H9 (cell line): ENCODE data around the gene PDE1A. TPM values are rescaled to one million over a fixed set of nuclear protein-coding genes. Genes with fewer than 3 reads are reported as not detected.

ENCODE experiments used
- DNase-seq: peaks from one replicate; pipeline ENCODE4 v3.0.0-alpha.2; 2017
- H2AFZ ChIP-seq: one replicate; pipeline ENCODE4 v1.6.1; 2013; ENCODE audit warnings: mild to moderate bottlenecking, low read length, control low read depth, moderate library complexity
- H2AK5ac ChIP-seq: 2 replicates; pipeline ENCODE4 v1.6.1; 2013; ENCODE audit warnings: low read length, control low read depth, mixed read lengths; ENCODE audit not compliant: insufficient read length
- H2BK120ac ChIP-seq: one replicate; pipeline ENCODE4 v1.6.1; 2013; ENCODE audit warnings: low read depth, mild to moderate bottlenecking, low read length, control low read depth, inconsistent platforms; ENCODE audit not compliant: poor library complexity, severe bottlenecking
- H2BK12ac ChIP-seq: 2 replicates; pipeline ENCODE4 v1.6.1; 2013; ENCODE audit warnings: low read length, control low read depth, mixed read lengths, low read depth; ENCODE audit not compliant: insufficient read length
- H2BK15ac ChIP-seq: 2 replicates; pipeline ENCODE4 v1.6.1; 2013; ENCODE audit warnings: low read depth, low read length, control low read depth
- H2BK20ac ChIP-seq: one replicate; pipeline ENCODE4 v1.6.1; 2013; ENCODE audit warnings: low read depth, mild to moderate bottlenecking, low read length, control low read depth, inconsistent platforms; ENCODE audit not compliant: poor library complexity, severe bottlenecking
- H2BK5ac ChIP-seq: 2 replicates; pipeline ENCODE4 v1.6.1; 2013; ENCODE audit warnings: low read length, control low read depth, mixed read lengths; ENCODE audit not compliant: insufficient read length
- H3K14ac ChIP-seq: 2 replicates; pipeline ENCODE4 v1.6.1; 2013; ENCODE audit warnings: low read length, control low read depth; ENCODE audit not compliant: insufficient read depth
- H3K18ac ChIP-seq: 2 replicates; pipeline ENCODE4 v1.6.1; 2013; ENCODE audit warnings: low read depth, mild to moderate bottlenecking, mixed read lengths, low read length, control low read depth; ENCODE audit not compliant: insufficient read length
- H3K23ac ChIP-seq: 2 replicates; pipeline ENCODE4 v1.6.1; 2013; ENCODE audit warnings: low read length, control low read depth, mixed read lengths, low read depth; ENCODE audit not compliant: insufficient read length
- H3K23me2 ChIP-seq: 2 replicates; pipeline ENCODE4 v1.6.1; 2013; ENCODE audit warnings: low read depth, mild to moderate bottlenecking, mixed read lengths, low read length, control low read depth; ENCODE audit not compliant: insufficient read length, poor library complexity, severe bottlenecking
- H3K27ac ChIP-seq: 2 replicates; pipeline ENCODE4 v1.5.1; 2013; ENCODE audit warnings: low read length, control low read depth, mixed read lengths, low read depth; ENCODE audit not compliant: insufficient read length
- H3K27me3 ChIP-seq: 2 replicates; pipeline ENCODE4 v1.6.1; 2013; ENCODE audit warnings: low read length, control low read depth, inconsistent platforms; ENCODE audit not compliant: insufficient read depth
- H3K4ac ChIP-seq: 2 replicates; pipeline ENCODE4 v1.6.1; 2013; ENCODE audit warnings: low read depth, mild to moderate bottlenecking, control low read depth, inconsistent platforms, low read length, moderate library complexity
- H3K4me1 ChIP-seq: 2 replicates; pipeline ENCODE4 v1.6.1; 2013; ENCODE audit warnings: low read length, control low read depth, inconsistent platforms; ENCODE audit not compliant: insufficient read depth
- H3K4me2 ChIP-seq: 2 replicates; pipeline ENCODE4 v1.6.1; 2013; ENCODE audit warnings: low read length, control low read depth, mixed read lengths; ENCODE audit not compliant: insufficient read length, insufficient read depth
- H3K56ac ChIP-seq: 2 replicates; pipeline ENCODE4 v1.6.1; 2013; ENCODE audit warnings: low read depth, mild to moderate bottlenecking, mixed read lengths, low read length, control low read depth; ENCODE audit not compliant: insufficient read length
- H3K79me1 ChIP-seq: 2 replicates; pipeline ENCODE4 v1.6.1; 2013; ENCODE audit warnings: low read depth, mild to moderate bottlenecking, moderate library complexity, low read length, control low read depth, inconsistent platforms; ENCODE audit not compliant: insufficient read depth, poor library complexity, severe bottlenecking
- H3K79me2 ChIP-seq: 2 replicates; pipeline ENCODE4 v1.6.1; 2013; ENCODE audit warnings: low read length, control low read depth, inconsistent platforms; ENCODE audit not compliant: insufficient read depth
- H3K9ac ChIP-seq: 2 replicates; pipeline ENCODE4 v1.6.1; 2013; ENCODE audit warnings: low read length, control low read depth, mixed read lengths; ENCODE audit not compliant: insufficient read length; ENCODE audit errors: extremely low read depth
- H3K9me3 ChIP-seq: one replicate; pipeline ENCODE4 v1.6.1; 2013; ENCODE audit warnings: low read depth, low read length, inconsistent platforms; ENCODE audit not compliant: control insufficient read depth
- H3T11ph ChIP-seq: one replicate; pipeline ENCODE4 v1.6.1; 2013; ENCODE audit warnings: mild to moderate bottlenecking, low read length, control low read depth, inconsistent platforms
- H4K20me1 ChIP-seq: one replicate; pipeline ENCODE4 v1.6.1; 2013; ENCODE audit not compliant: control insufficient read depth, insufficient read length, insufficient read depth
- H4K5ac ChIP-seq: 2 replicates; pipeline ENCODE4 v1.6.1; 2013; ENCODE audit warnings: low read depth, mild to moderate bottlenecking, mixed read lengths, low read length, control low read depth; ENCODE audit not compliant: insufficient read length
- H4K8ac ChIP-seq: replicated peaks from 2 replicates; pipeline ENCODE4 v1.6.1; 2013; ENCODE audit warnings: low read length, control low read depth, mixed read lengths, low read depth; ENCODE audit not compliant: insufficient read length
- H4K91ac ChIP-seq: 2 replicates; pipeline ENCODE4 v1.6.1; 2013; ENCODE audit warnings: low read depth, mild to moderate bottlenecking, moderate library complexity, mixed read lengths, low read length, control low read depth; ENCODE audit not compliant: insufficient read length
- H3K27ac Mint-ChIP-seq, 3 experiments: 2 replicates in 2 of 3; 3 replicates in 1 of 3; pipeline ENCODE4 v1.8.0; 2020 to 2021; ENCODE audit warnings: mixed read lengths in 3 of 3, mild to moderate bottlenecking in 1 of 3, moderate library complexity in 1 of 3
- H3K27me3 Mint-ChIP-seq: 2 replicates; pipeline ENCODE4 v1.8.0; 2021; ENCODE audit warnings: low read depth, mild to moderate bottlenecking, moderate library complexity, mixed read lengths
- H3K36me3 Mint-ChIP-seq, 3 experiments: 2 replicates in 2 of 3; 3 replicates in 1 of 3; pipeline ENCODE4 v1.8.0; 2020 to 2021; ENCODE audit warnings: low read depth in 3 of 3, mixed read lengths in 3 of 3; ENCODE audit not compliant: insufficient read depth in 1 of 3
- H3K4me1 Mint-ChIP-seq, 2 experiments: 2 replicates each; pipeline ENCODE4 v1.8.0; 2020; ENCODE audit warnings: mixed read lengths in 2 of 2
- H3K4me3 Mint-ChIP-seq, 2 experiments: 2 replicates in 1 of 2; 3 replicates in 1 of 2; pipeline ENCODE4 v1.8.0; 2020 to 2021; ENCODE audit warnings: mild to moderate bottlenecking in 2 of 2, mixed read lengths in 2 of 2, moderate library complexity in 1 of 2
- H3K9me3 Mint-ChIP-seq, 2 experiments: 2 replicates in 1 of 2; 3 replicates in 1 of 2; pipeline ENCODE4 v1.8.0; 2020; ENCODE audit warnings: mild to moderate bottlenecking in 2 of 2, mixed read lengths in 2 of 2, moderate library complexity in 1 of 2
- CTCF ChIP-seq: fragments of 200-600 bp; sonication (generic); conservative IDR thresholded peaks from 3 replicates; pipeline ENCODE4 v1.8.0; 2021; ENCODE audit warnings: antibody characterized with exemption, mild to moderate bottlenecking
- WGBS: extraction: QIAGEN DNeasy Blood & Tissue Kit; methylation state at CpG from one replicate; pipeline ENCODE4 v1.1.7; 2013; ENCODE audit warnings: missing lambda C conversion rate, low lambda C conversion rate, mixed read lengths; ENCODE audit not compliant: insufficient read length; ENCODE audit errors: extremely low coverage; 5-methylcytosine and 5-hydroxymethylcytosine counted together
- total RNA-seq: library from RNA; stranded (reverse); gene quantifications from 2 replicates; pipeline ENCODE4 v1.2.1, GENCODE V29; 2021

PDE1A gene
- total RNA-seq, 1 experiment from 2014 or later, result 0.11 TPM

- H2BK120ac ChIP-seq, result no peak overlapping the region
- no peaks in the 10 kb centered on the region for H4K20me1 ChIP-seq
- no peak overlapping the region for H2BK12ac ChIP-seq
- Mint-ChIP-seq H3K4me3 (no peak overlapping the region), H3K36me3 (peaks cover 0 to 3% (median 0%) of the 10 kb centered on the region in 3 experiments; a peak in 1 of 7 replicates), H3K4me1 (peaks cover 2 to 5% of the 10 kb centered on the region in 2 experiments; a peak in 2 of 4 replicates), H3K9me3 (peaks cover 3% of the 10 kb centered on the region in 2 experiments; a peak in 3 of 5 replicates), H3K27me3 (no peaks in the 10 kb centered on the region), H3K27ac (no peak overlapping the region)
- no peak overlapping the region for H3K27ac ChIP-seq
- no peaks in the 10 kb centered on the region for H3K79me2 ChIP-seq
- no peak overlapping the region for H3K14ac ChIP-seq
- H3K9ac ChIP-seq, result no peak overlapping the region
- H3K27me3 ChIP-seq, result no peaks in the 10 kb centered on the region
- TF ChIP-seq CTCF, result no peak
- H3K56ac ChIP-seq, result no peak overlapping the region
- H3K18ac ChIP-seq, result no peak overlapping the region
- no peak overlapping the region for H3K4ac ChIP-seq
- no CpG with 5 or more reads among the region's 4 CpGs for WGBS
- H2AFZ ChIP-seq, result no peak overlapping the region
- no peaks in the 10 kb centered on the region for H3K9me3 ChIP-seq
- H4K91ac ChIP-seq, result no peak overlapping the region
- H3K23me2 ChIP-seq, result no peaks in the 10 kb centered on the region
- no peak for DNase-seq
- H4K8ac ChIP-seq, result no peak overlapping the region
- no peak overlapping the region for H3T11ph ChIP-seq
- no peak overlapping the region for H3K23ac ChIP-seq
- no peak overlapping the region for H2AK5ac ChIP-seq
- H2BK15ac ChIP-seq, result no peak overlapping the region
- H2BK20ac ChIP-seq, result no peak overlapping the region
- no peaks in the 10 kb centered on the region for H3K4me1 ChIP-seq
- no peak overlapping the region for H2BK5ac ChIP-seq
- H4K5ac ChIP-seq, result no peak overlapping the region
- no peak overlapping the region for H3K4me2 ChIP-seq
- H3K79me1 ChIP-seq, result no peaks in the 10 kb centered on the region
Measured at GRCh38 chr2:182319556-182320505, 107.0 kb downstream of the PDE1A start.
